ENCODE measurements around the gene CLCN7.

DNA sequence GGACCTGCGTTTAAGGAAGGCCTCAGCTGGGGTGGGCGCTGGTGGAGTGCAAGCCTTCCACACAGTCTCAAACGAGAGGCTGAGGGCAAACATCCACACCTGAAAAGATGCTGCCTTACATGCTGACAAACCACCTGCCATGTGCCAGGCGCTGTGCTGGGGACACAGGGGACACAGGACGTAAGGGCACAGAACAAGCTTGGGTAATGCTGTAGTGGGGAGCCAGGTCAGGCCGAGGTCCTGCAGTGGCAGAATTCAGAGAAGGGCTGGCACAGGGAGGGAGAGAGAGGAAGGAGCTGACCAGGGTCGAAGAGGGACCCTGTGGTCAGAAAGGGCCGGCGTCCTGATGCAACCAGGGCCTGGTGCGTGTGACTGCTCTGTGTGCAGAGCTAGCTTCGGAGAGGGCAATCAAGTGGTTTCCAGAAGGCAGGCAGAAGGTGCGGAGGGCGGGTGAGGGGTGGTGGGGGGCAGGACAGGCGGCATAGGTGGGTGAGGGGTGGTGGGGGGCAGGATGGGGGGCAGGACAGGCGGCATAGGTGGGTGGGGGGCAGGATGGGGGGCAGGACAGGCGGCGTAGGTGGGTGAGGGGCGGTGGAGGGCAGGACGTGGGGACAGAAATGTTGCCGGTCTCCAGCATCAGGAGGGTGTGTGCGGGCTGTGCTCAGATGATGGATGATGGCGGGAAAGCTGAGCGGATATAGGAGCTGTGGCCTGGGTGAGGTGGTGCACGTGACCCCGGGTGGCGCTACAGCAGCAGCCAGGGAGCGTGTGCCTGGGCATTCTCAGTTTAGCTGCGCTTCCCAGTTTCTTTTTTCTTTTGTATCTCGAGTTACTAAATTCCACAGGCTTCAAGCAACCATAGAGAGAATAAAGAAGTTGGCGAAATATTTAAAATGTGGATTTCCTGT lies 37.1 kb upstream of the CLCN7 start:
- TF ChIP-seq, protein P1, sequence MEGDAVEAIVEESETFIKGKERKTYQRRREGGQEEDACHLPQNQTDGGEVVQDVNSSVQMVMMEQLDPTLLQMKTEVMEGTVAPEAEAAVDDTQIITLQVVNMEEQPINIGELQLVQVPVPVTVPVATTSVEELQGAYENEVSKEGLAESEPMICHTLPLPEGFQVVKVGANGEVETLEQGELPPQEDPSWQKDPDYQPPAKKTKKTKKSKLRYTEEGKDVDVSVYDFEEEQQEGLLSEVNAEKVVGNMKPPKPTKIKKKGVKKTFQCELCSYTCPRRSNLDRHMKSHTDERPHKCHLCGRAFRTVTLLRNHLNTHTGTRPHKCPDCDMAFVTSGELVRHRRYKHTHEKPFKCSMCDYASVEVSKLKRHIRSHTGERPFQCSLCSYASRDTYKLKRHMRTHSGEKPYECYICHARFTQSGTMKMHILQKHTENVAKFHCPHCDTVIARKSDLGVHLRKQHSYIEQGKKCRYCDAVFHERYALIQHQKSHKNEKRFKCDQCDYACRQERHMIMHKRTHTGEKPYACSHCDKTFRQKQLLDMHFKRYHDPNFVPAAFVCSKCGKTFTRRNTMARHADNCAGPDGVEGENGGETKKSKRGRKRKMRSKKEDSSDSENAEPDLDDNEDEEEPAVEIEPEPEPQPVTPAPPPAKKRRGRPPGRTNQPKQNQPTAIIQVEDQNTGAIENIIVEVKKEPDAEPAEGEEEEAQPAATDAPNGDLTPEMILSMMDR (IDR thresholded peaks at IDR 0.05) = no peak
- TF ChIP-seq POLR2A (IDR thresholded peaks at IDR 0.05) = no peak
- no peak for TF ChIP-seq POLR2AphosphoS5 (IDR thresholded peaks at IDR 0.05)

Measured in prostate gland (tissue), 2 donors.